ENCODE measurements around the gene WDFY3.

WDFY3 gene

GRCh38 chr4:84730375-84730774, 236.1 kb downstream of the WDFY3 start:
- peak overlapping the region; percentile 30; the same call in 1 of the 2 replicates for H2AFZ ChIP-seq (ENCODE audit: low read length)
- peak overlapping the region; percentile 20 for H3K9ac ChIP-seq (ENCODE audit: low read depth, low read length, poor library complexity, severe bottlenecking)
- no peaks in the 10 kb centered on the region for H3K27me3 ChIP-seq (ENCODE audit: insufficient read depth, low read length, poor library complexity, severe bottlenecking)
- no peaks in the 10 kb centered on the region for H4K20me1 ChIP-seq (ENCODE audit: insufficient read depth, low read length, poor library complexity, severe bottlenecking)
- peaks cover 2% of the 10 kb centered on the region; the same call in 1 of the 2 replicates for H3F3A ChIP-seq (ENCODE audit: low read depth)
- no peaks in the 10 kb centered on the region for H3K36me3 ChIP-seq (ENCODE audit: insufficient read depth, low read length)
- H3K4me1 ChIP-seq (ENCODE audit: insufficient read depth, low read length, poor library complexity, severe bottlenecking), result peaks cover 68% of the 10 kb centered on the region
- TF ChIP-seq CTCF (conservative IDR thresholded peaks at IDR 0.05; ENCODE audit: low read length), result no peak
- no peak for TF ChIP-seq EZH2phosphoT487 (IDR thresholded peaks at IDR 0.05; ENCODE audit: borderline replicate concordance)
- peak overlapping the region; percentile 63 for H3K4me2 ChIP-seq (ENCODE audit: low read depth, low read length, poor library complexity, severe bottlenecking)
- H3K9me3 ChIP-seq (ENCODE audit: insufficient read depth, low read depth, low read length), result no peaks in the 10 kb centered on the region
- H3K9me2 ChIP-seq (replicated peaks; ENCODE audit: low read depth, low read length), result no peaks in the 10 kb centered on the region
- peak overlapping the region; percentile 44 for H3K4me3 ChIP-seq (ENCODE audit: low read length, poor library complexity, severe bottlenecking)
- H3K79me2 ChIP-seq (ENCODE audit: insufficient read depth, low read length), result no peaks in the 10 kb centered on the region

GRCh38 chr4:84727491-84727890, 239.0 kb downstream of the WDFY3 start:
- H2AFZ ChIP-seq (ENCODE audit: low read length), result no peak overlapping the region
- H3K79me2 ChIP-seq (ENCODE audit: insufficient read depth, low read length), result no peaks in the 10 kb centered on the region
- H3K9me3 ChIP-seq (ENCODE audit: insufficient read depth, low read depth, low read length), result no peaks in the 10 kb centered on the region
- peak overlapping the region; percentile 25 for H3K9ac ChIP-seq (ENCODE audit: low read depth, low read length, poor library complexity, severe bottlenecking)
- H3K36me3 ChIP-seq (ENCODE audit: insufficient read depth, low read length), result peaks cover 6% of the 10 kb centered on the region; the same call in 1 of the 2 replicates
- TF ChIP-seq CTCF (conservative IDR thresholded peaks at IDR 0.05; ENCODE audit: low read length) (no peak), EZH2phosphoT487 (IDR thresholded peaks at IDR 0.05; ENCODE audit: borderline replicate concordance) (no peak)
- H3K4me3 ChIP-seq (ENCODE audit: low read length, poor library complexity, severe bottlenecking), result peak overlapping the region; percentile 62
- no peaks in the 10 kb centered on the region for H3K27me3 ChIP-seq (ENCODE audit: insufficient read depth, low read length, poor library complexity, severe bottlenecking)
- no peaks in the 10 kb centered on the region for H4K20me1 ChIP-seq (ENCODE audit: insufficient read depth, low read length, poor library complexity, severe bottlenecking)
- peaks cover 51% of the 10 kb centered on the region for H3K4me1 ChIP-seq (ENCODE audit: insufficient read depth, low read length, poor library complexity, severe bottlenecking)
- H3K9me2 ChIP-seq (replicated peaks; ENCODE audit: low read depth, low read length), result no peaks in the 10 kb centered on the region
- peaks cover 2% of the 10 kb centered on the region; the same call in 1 of the 2 replicates for H3F3A ChIP-seq (ENCODE audit: low read depth)
- peak overlapping the region; percentile 74 for H3K4me2 ChIP-seq (ENCODE audit: low read depth, low read length, poor library complexity, severe bottlenecking)

GRCh38 chr4:84726356-84726755, 240.1 kb downstream of the WDFY3 start:
- Histone ChIP-seq H3K79me2 (ENCODE audit: insufficient read depth, low read length) (no peaks in the 10 kb centered on the region), H3K9ac (ENCODE audit: low read depth, low read length, poor library complexity, severe bottlenecking) (peak overlapping the region; percentile 25), H3K4me1 (ENCODE audit: insufficient read depth, low read length, poor library complexity, severe bottlenecking) (peaks cover 43% of the 10 kb centered on the region), H3K27me3 (ENCODE audit: insufficient read depth, low read length, poor library complexity, severe bottlenecking) (no peaks in the 10 kb centered on the region), H3F3A (ENCODE audit: low read depth) (no peaks in the 10 kb centered on the region), H3K4me2 (ENCODE audit: low read depth, low read length, poor library complexity, severe bottlenecking) (peak overlapping the region; percentile 74), H3K4me3 (ENCODE audit: low read length, poor library complexity, severe bottlenecking) (peak overlapping the region; percentile 62), H3K36me3 (ENCODE audit: insufficient read depth, low read length) (peaks cover 14% of the 10 kb centered on the region; the same call in 1 of the 2 replicates), H3K9me3 (ENCODE audit: insufficient read depth, low read depth, low read length) (no peaks in the 10 kb centered on the region), H3K9me2 (replicated peaks; ENCODE audit: low read depth, low read length) (no peaks in the 10 kb centered on the region), H4K20me1 (ENCODE audit: insufficient read depth, low read length, poor library complexity, severe bottlenecking) (no peaks in the 10 kb centered on the region), H2AFZ (ENCODE audit: low read length) (peak overlapping the region; percentile 41; the same call in 1 of the 2 replicates)
- TF ChIP-seq CTCF (conservative IDR thresholded peaks at IDR 0.05; ENCODE audit: low read length) (no peak), EZH2phosphoT487 (IDR thresholded peaks at IDR 0.05; ENCODE audit: borderline replicate concordance) (no peak)
